H9 (cell line): Measurements from ENCODE around the gene PLCG1. TPM values are rescaled to one million over a fixed set of nuclear protein-coding genes. Genes with fewer than 3 reads are reported as not detected.

ENCODE experiments used
- DNase-seq: peaks from one replicate; pipeline ENCODE4 v3.0.0-alpha.2; 2017
- H2AFZ ChIP-seq: one replicate; pipeline ENCODE4 v1.6.1; 2013; ENCODE audit warnings: mild to moderate bottlenecking, low read length, control low read depth, moderate library complexity
- H2AK5ac ChIP-seq: 2 replicates; pipeline ENCODE4 v1.6.1; 2013; ENCODE audit warnings: low read length, control low read depth, mixed read lengths; ENCODE audit not compliant: insufficient read length
- H2BK120ac ChIP-seq: one replicate; pipeline ENCODE4 v1.6.1; 2013; ENCODE audit warnings: low read depth, mild to moderate bottlenecking, low read length, control low read depth, inconsistent platforms; ENCODE audit not compliant: poor library complexity, severe bottlenecking
- H2BK12ac ChIP-seq: 2 replicates; pipeline ENCODE4 v1.6.1; 2013; ENCODE audit warnings: low read length, control low read depth, mixed read lengths, low read depth; ENCODE audit not compliant: insufficient read length
- H2BK15ac ChIP-seq: 2 replicates; pipeline ENCODE4 v1.6.1; 2013; ENCODE audit warnings: low read depth, low read length, control low read depth
- H2BK20ac ChIP-seq: one replicate; pipeline ENCODE4 v1.6.1; 2013; ENCODE audit warnings: low read depth, mild to moderate bottlenecking, low read length, control low read depth, inconsistent platforms; ENCODE audit not compliant: poor library complexity, severe bottlenecking
- H2BK5ac ChIP-seq: 2 replicates; pipeline ENCODE4 v1.6.1; 2013; ENCODE audit warnings: low read length, control low read depth, mixed read lengths; ENCODE audit not compliant: insufficient read length
- H3K14ac ChIP-seq: 2 replicates; pipeline ENCODE4 v1.6.1; 2013; ENCODE audit warnings: low read length, control low read depth; ENCODE audit not compliant: insufficient read depth
- H3K18ac ChIP-seq: 2 replicates; pipeline ENCODE4 v1.6.1; 2013; ENCODE audit warnings: low read depth, mild to moderate bottlenecking, mixed read lengths, low read length, control low read depth; ENCODE audit not compliant: insufficient read length
- H3K23ac ChIP-seq: 2 replicates; pipeline ENCODE4 v1.6.1; 2013; ENCODE audit warnings: low read length, control low read depth, mixed read lengths, low read depth; ENCODE audit not compliant: insufficient read length
- H3K23me2 ChIP-seq: 2 replicates; pipeline ENCODE4 v1.6.1; 2013; ENCODE audit warnings: low read depth, mild to moderate bottlenecking, mixed read lengths, low read length, control low read depth; ENCODE audit not compliant: insufficient read length, poor library complexity, severe bottlenecking
- H3K27ac ChIP-seq: 2 replicates; pipeline ENCODE4 v1.5.1; 2013; ENCODE audit warnings: low read length, control low read depth, mixed read lengths, low read depth; ENCODE audit not compliant: insufficient read length
- H3K27me3 ChIP-seq: 2 replicates; pipeline ENCODE4 v1.6.1; 2013; ENCODE audit warnings: low read length, control low read depth, inconsistent platforms; ENCODE audit not compliant: insufficient read depth
- H3K4ac ChIP-seq: 2 replicates; pipeline ENCODE4 v1.6.1; 2013; ENCODE audit warnings: low read depth, mild to moderate bottlenecking, control low read depth, inconsistent platforms, low read length, moderate library complexity
- H3K4me1 ChIP-seq: 2 replicates; pipeline ENCODE4 v1.6.1; 2013; ENCODE audit warnings: low read length, control low read depth, inconsistent platforms; ENCODE audit not compliant: insufficient read depth
- H3K4me2 ChIP-seq: 2 replicates; pipeline ENCODE4 v1.6.1; 2013; ENCODE audit warnings: low read length, control low read depth, mixed read lengths; ENCODE audit not compliant: insufficient read length, insufficient read depth
- H3K56ac ChIP-seq: 2 replicates; pipeline ENCODE4 v1.6.1; 2013; ENCODE audit warnings: low read depth, mild to moderate bottlenecking, mixed read lengths, low read length, control low read depth; ENCODE audit not compliant: insufficient read length
- H3K79me1 ChIP-seq: 2 replicates; pipeline ENCODE4 v1.6.1; 2013; ENCODE audit warnings: low read depth, mild to moderate bottlenecking, moderate library complexity, low read length, control low read depth, inconsistent platforms; ENCODE audit not compliant: insufficient read depth, poor library complexity, severe bottlenecking
- H3K79me2 ChIP-seq: 2 replicates; pipeline ENCODE4 v1.6.1; 2013; ENCODE audit warnings: low read length, control low read depth, inconsistent platforms; ENCODE audit not compliant: insufficient read depth
- H3K9ac ChIP-seq: 2 replicates; pipeline ENCODE4 v1.6.1; 2013; ENCODE audit warnings: low read length, control low read depth, mixed read lengths; ENCODE audit not compliant: insufficient read length; ENCODE audit errors: extremely low read depth
- H3K9me3 ChIP-seq: one replicate; pipeline ENCODE4 v1.6.1; 2013; ENCODE audit warnings: low read depth, low read length, inconsistent platforms; ENCODE audit not compliant: control insufficient read depth
- H3T11ph ChIP-seq: one replicate; pipeline ENCODE4 v1.6.1; 2013; ENCODE audit warnings: mild to moderate bottlenecking, low read length, control low read depth, inconsistent platforms
- H4K20me1 ChIP-seq: one replicate; pipeline ENCODE4 v1.6.1; 2013; ENCODE audit not compliant: control insufficient read depth, insufficient read length, insufficient read depth
- H4K5ac ChIP-seq: 2 replicates; pipeline ENCODE4 v1.6.1; 2013; ENCODE audit warnings: low read depth, mild to moderate bottlenecking, mixed read lengths, low read length, control low read depth; ENCODE audit not compliant: insufficient read length
- H4K8ac ChIP-seq: replicated peaks from 2 replicates; pipeline ENCODE4 v1.6.1; 2013; ENCODE audit warnings: low read length, control low read depth, mixed read lengths, low read depth; ENCODE audit not compliant: insufficient read length
- H4K91ac ChIP-seq: 2 replicates; pipeline ENCODE4 v1.6.1; 2013; ENCODE audit warnings: low read depth, mild to moderate bottlenecking, moderate library complexity, mixed read lengths, low read length, control low read depth; ENCODE audit not compliant: insufficient read length
- H3K27ac Mint-ChIP-seq, 3 experiments: 2 replicates in 2 of 3; 3 replicates in 1 of 3; pipeline ENCODE4 v1.8.0; 2020 to 2021; ENCODE audit warnings: mixed read lengths in 3 of 3, mild to moderate bottlenecking in 1 of 3, moderate library complexity in 1 of 3
- H3K27me3 Mint-ChIP-seq: 2 replicates; pipeline ENCODE4 v1.8.0; 2021; ENCODE audit warnings: low read depth, mild to moderate bottlenecking, moderate library complexity, mixed read lengths
- H3K36me3 Mint-ChIP-seq, 3 experiments: 2 replicates in 2 of 3; 3 replicates in 1 of 3; pipeline ENCODE4 v1.8.0; 2020 to 2021; ENCODE audit warnings: low read depth in 3 of 3, mixed read lengths in 3 of 3; ENCODE audit not compliant: insufficient read depth in 1 of 3
- H3K4me1 Mint-ChIP-seq, 2 experiments: 2 replicates each; pipeline ENCODE4 v1.8.0; 2020; ENCODE audit warnings: mixed read lengths in 2 of 2
- H3K4me3 Mint-ChIP-seq, 2 experiments: 2 replicates in 1 of 2; 3 replicates in 1 of 2; pipeline ENCODE4 v1.8.0; 2020 to 2021; ENCODE audit warnings: mild to moderate bottlenecking in 2 of 2, mixed read lengths in 2 of 2, moderate library complexity in 1 of 2
- H3K9me3 Mint-ChIP-seq, 2 experiments: 2 replicates in 1 of 2; 3 replicates in 1 of 2; pipeline ENCODE4 v1.8.0; 2020; ENCODE audit warnings: mild to moderate bottlenecking in 2 of 2, mixed read lengths in 2 of 2, moderate library complexity in 1 of 2
- WGBS: extraction: QIAGEN DNeasy Blood & Tissue Kit; methylation state at CpG from one replicate; pipeline ENCODE4 v1.1.7; 2013; ENCODE audit warnings: missing lambda C conversion rate, low lambda C conversion rate, mixed read lengths; ENCODE audit not compliant: insufficient read length; ENCODE audit errors: extremely low coverage; 5-methylcytosine and 5-hydroxymethylcytosine counted together
- total RNA-seq: library from RNA; stranded (reverse); gene quantifications from 2 replicates; pipeline ENCODE4 v1.2.1, GENCODE V29; 2021
- TF ChIP-seq, protein P1 (sequence below): fragments of 200-600 bp; sonication (generic); conservative IDR thresholded peaks from 3 replicates; pipeline ENCODE4 v1.8.0; 2021; ENCODE audit warnings: antibody characterized with exemption, mild to moderate bottlenecking

PLCG1 gene
- total RNA-seq, 1 experiment from 2014 or later, result 171 TPM

DNA sequence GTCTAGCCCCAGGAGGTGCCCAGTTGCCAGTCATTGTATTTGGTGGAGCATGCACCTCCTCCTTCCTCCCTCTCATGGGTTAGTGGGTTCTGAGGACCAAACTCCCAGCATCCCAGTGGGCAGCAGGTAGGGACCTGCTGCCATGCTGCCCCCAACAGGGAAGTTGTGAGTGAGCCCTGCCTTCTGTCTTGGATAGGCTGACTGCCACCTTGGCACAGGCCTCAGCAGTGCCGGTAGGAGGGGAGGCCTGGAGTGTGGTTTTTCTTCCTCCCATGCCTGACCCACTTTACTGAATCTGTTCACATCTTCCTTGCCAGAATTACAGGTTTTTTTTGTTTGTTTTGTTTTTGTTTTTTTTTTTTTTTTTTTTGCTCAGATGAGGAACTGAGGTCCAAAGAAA lies 24.5 kb downstream of the PLCG1 start:
- no peak overlapping the region for H3K56ac ChIP-seq
- H4K8ac ChIP-seq, result no peak overlapping the region
- no peak overlapping the region for H2BK15ac ChIP-seq
- no peak overlapping the region for H4K5ac ChIP-seq
- H2AFZ ChIP-seq, result no peak overlapping the region
- no peak overlapping the region for H4K91ac ChIP-seq
- H2BK20ac ChIP-seq, result no peak overlapping the region
- WGBS, result no CpG with 5 or more reads among the region's 1 CpG
- Mint-ChIP-seq H3K27ac (no peak overlapping the region), H3K9me3 (no peaks in the 10 kb centered on the region), H3K4me3 (no peak overlapping the region), H3K4me1 (peaks cover 14 to 18% of the 10 kb centered on the region in 2 experiments), H3K36me3 (peaks cover 57 to 70% (median 70%) of the 10 kb centered on the region in 3 experiments), H3K27me3 (no peaks in the 10 kb centered on the region)
- H3K23ac ChIP-seq, result no peak overlapping the region
- H3K4ac ChIP-seq, result no peak overlapping the region
- H3K79me2 ChIP-seq, result peaks cover 11% of the 10 kb centered on the region; the same call in 1 of the 2 replicates
- no peak overlapping the region for H2BK12ac ChIP-seq
- TF ChIP-seq, protein P1, sequence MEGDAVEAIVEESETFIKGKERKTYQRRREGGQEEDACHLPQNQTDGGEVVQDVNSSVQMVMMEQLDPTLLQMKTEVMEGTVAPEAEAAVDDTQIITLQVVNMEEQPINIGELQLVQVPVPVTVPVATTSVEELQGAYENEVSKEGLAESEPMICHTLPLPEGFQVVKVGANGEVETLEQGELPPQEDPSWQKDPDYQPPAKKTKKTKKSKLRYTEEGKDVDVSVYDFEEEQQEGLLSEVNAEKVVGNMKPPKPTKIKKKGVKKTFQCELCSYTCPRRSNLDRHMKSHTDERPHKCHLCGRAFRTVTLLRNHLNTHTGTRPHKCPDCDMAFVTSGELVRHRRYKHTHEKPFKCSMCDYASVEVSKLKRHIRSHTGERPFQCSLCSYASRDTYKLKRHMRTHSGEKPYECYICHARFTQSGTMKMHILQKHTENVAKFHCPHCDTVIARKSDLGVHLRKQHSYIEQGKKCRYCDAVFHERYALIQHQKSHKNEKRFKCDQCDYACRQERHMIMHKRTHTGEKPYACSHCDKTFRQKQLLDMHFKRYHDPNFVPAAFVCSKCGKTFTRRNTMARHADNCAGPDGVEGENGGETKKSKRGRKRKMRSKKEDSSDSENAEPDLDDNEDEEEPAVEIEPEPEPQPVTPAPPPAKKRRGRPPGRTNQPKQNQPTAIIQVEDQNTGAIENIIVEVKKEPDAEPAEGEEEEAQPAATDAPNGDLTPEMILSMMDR, result no peak
- no peak overlapping the region for H3K27ac ChIP-seq
- no peak overlapping the region for H2BK120ac ChIP-seq
- H2BK5ac ChIP-seq, result no peak overlapping the region
- no peak for DNase-seq
- H3K9ac ChIP-seq, result no peak overlapping the region
- no peaks in the 10 kb centered on the region; the same call in 1 of the 2 replicates for H3K4me1 ChIP-seq
- no peaks in the 10 kb centered on the region for H3K23me2 ChIP-seq
- H3K27me3 ChIP-seq, result no peaks in the 10 kb centered on the region
- no peak overlapping the region for H3K4me2 ChIP-seq
- H4K20me1 ChIP-seq, result peaks cover 2% of the 10 kb centered on the region
- no peak overlapping the region for H3K18ac ChIP-seq
- H3K9me3 ChIP-seq, result no peaks in the 10 kb centered on the region
- H3K79me1 ChIP-seq, result peaks cover 11% of the 10 kb centered on the region
- no peak overlapping the region for H2AK5ac ChIP-seq
- H3T11ph ChIP-seq, result no peak overlapping the region
- no peak overlapping the region for H3K14ac ChIP-seq
